Neutrophil (primary cell): ENCODE results near the gene PTS.

Experiments
- H3K27ac ChIP-seq: fragments of 200-600 bp; sonication (generic); 2 replicates; pipeline ENCODE4 v1.5.1; 2016; ENCODE audit warnings: mild to moderate bottlenecking, moderate library complexity
- H3K27me3 ChIP-seq: fragments of 200-600 bp; sonication (generic); 2 replicates; pipeline ENCODE4 v1.6.0; 2016; ENCODE audit warnings: mild to moderate bottlenecking
- H3K36me3 ChIP-seq: fragments of 200-600 bp; sonication (generic); 2 replicates; pipeline ENCODE4 v1.5.1; 2017
- H3K4me1 ChIP-seq, 2 experiments: fragments of 200-600 bp in 1 of 2; sonication (generic) in 1 of 2; 1 replicate in 1 of 2; 2 replicates in 1 of 2; pipeline versions ENCODE4 v1.5.1 to v1.6.1; 2013 to 2016; ENCODE audit warnings: low read depth in 1 of 2, low read length in 1 of 2, mild to moderate bottlenecking in 1 of 2, moderate library complexity in 1 of 2; ENCODE audit not compliant: control insufficient read depth in 1 of 2, insufficient read depth in 1 of 2
- H3K4me3 ChIP-seq, 2 experiments: fragments of 200-600 bp in 1 of 2; sonication (generic) in 1 of 2; 1 replicate in 1 of 2; 2 replicates in 1 of 2; pipeline ENCODE4 v1.5.1; 2013 to 2016; ENCODE audit warnings: low read depth in 1 of 2, low read length in 1 of 2, mild to moderate bottlenecking in 1 of 2, moderate library complexity in 1 of 2
- H3K9me3 ChIP-seq: fragments of 200-600 bp; sonication (generic); 2 replicates; pipeline ENCODE4 v1.5.1; 2016
- CTCF ChIP-seq: fragments of 200-600 bp; sonication (generic); IDR thresholded peaks from 2 replicates; pipeline ENCODE4 v1.5.1; 2016; ENCODE audit warnings: antibody characterized with exemption

Gene PTS

DNA sequence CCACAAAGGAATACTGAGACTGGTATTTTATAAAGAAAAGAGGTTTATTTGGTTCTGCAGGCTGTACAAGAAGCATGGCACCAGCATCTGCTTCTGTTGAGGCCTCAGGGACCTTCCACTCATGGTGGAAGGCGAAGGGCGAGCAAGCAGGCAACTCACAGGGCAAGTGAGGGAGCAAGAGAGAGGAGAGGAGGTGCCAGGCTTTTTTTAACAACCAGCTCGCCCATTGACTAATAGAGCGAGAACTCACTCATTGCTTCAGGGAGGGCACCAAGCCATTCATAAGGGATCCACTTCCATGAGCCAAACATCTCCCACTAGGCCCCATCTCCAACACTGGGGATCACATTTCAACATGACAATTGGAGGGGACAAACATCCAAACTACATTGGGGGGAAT, 1.2 kb downstream of the PTS start:
- no peaks in the 10 kb centered on the region for H3K27me3 ChIP-seq
- H3K4me3 ChIP-seq = peak overlapping the region in 1 of 2 experiments; percentile 97
- TF ChIP-seq CTCF = no peak
- H3K4me1 ChIP-seq = peaks cover 15 to 16% of the 10 kb centered on the region in 2 experiments
- H3K36me3 ChIP-seq = peaks cover 30% of the 10 kb centered on the region
- no peak overlapping the region for H3K27ac ChIP-seq
- H3K9me3 ChIP-seq = no peaks in the 10 kb centered on the region

- Histone ChIP-seq H3K27ac (no peak overlapping the region), H3K4me3 (no peak overlapping the region), H3K9me3 (no peaks in the 10 kb centered on the region)
These were observed 2.5 kb downstream of the PTS start for GRCh38 chr11:112228706-112229105.

GRCh38 chr11:112229159-112229558, 2.9 kb downstream of the PTS start:
- H3K36me3 ChIP-seq = peaks cover 47% of the 10 kb centered on the region
- no peaks in the 10 kb centered on the region for H3K9me3 ChIP-seq
- no peak overlapping the region for H3K27ac ChIP-seq
- H3K4me1 ChIP-seq = peaks cover 15 to 16% of the 10 kb centered on the region in 2 experiments
- TF ChIP-seq CTCF = no peak
- no peak overlapping the region for H3K4me3 ChIP-seq
- no peaks in the 10 kb centered on the region for H3K27me3 ChIP-seq

More at GRCh38 chr11:112228706-112229105, 2.5 kb downstream of the PTS start:
- no peak for TF ChIP-seq CTCF
- Histone ChIP-seq H3K36me3 (peaks cover 43% of the 10 kb centered on the region), H3K27me3 (no peaks in the 10 kb centered on the region), H3K4me1 (peaks cover 15 to 16% of the 10 kb centered on the region in 2 experiments)

GRCh38 chr11:112229746-112230433, 3.7 kb downstream of the PTS start:
- no peaks in the 10 kb centered on the region for H3K27me3 ChIP-seq
- H3K27ac ChIP-seq = no peak overlapping the region
- peaks cover 15 to 16% of the 10 kb centered on the region in 2 experiments for H3K4me1 ChIP-seq
- peaks cover 54% of the 10 kb centered on the region for H3K36me3 ChIP-seq
- H3K9me3 ChIP-seq = no peaks in the 10 kb centered on the region
- no peak overlapping the region for H3K4me3 ChIP-seq
- TF ChIP-seq CTCF = no peak

- H3K27me3 ChIP-seq = no peaks in the 10 kb centered on the region
- no peak for TF ChIP-seq CTCF
- H3K36me3 ChIP-seq = peaks cover 74% of the 10 kb centered on the region
- no peak overlapping the region for H3K4me3 ChIP-seq
- H3K27ac ChIP-seq = no peak overlapping the region
- peaks cover 7 to 8% of the 10 kb centered on the region in 2 experiments for H3K4me1 ChIP-seq
- no peaks in the 10 kb centered on the region for H3K9me3 ChIP-seq
These were observed 5.7 kb downstream of the PTS start for GRCh38 chr11:112231952-112232351.
